Stimulated activated CD8-positive, alpha-beta memory T cell treated with anti-CD3 and anti-CD28 coated beads, Interleukin-4, amount 100 ng/mL, for 4 hours (primary cell): ENCODE results near the gene ATF5.
"Not testable (repeated sequence)": the region's sequence is repeated elsewhere in the genome, so short reads cannot be mapped to it uniquely, and the experiment has no call there.

Source experiments
- DNase-seq, 2 donors: peaks; one replicate each; pipeline ENCODE4 v3.0.0-alpha.2; 2020; ENCODE audit warnings: low read depth in 2 of 2, low spot score in 1 of 2

The ATF5 gene

GRCh38 chr19:49921871-49922795, 6.9 kb upstream of the ATF5 start:
- DNase-seq: no peak

GRCh38 chr19:49923055-49924003, 5.7 kb upstream of the ATF5 start:
- no peak for DNase-seq

GRCh38 chr19:49924004-49924880, 4.8 kb upstream of the ATF5 start:
- no peak for DNase-seq

GRCh38 chr19:49924881-49925210, 4.2 kb upstream of the ATF5 start:
- DNase-seq: not testable (repeated sequence)

GRCh38 chr19:49925486-49925885, 3.5 kb upstream of the ATF5 start:
- DNase-seq: no peak

- DNase-seq: no peak
Observed at GRCh38 chr19:49926515-49926914, 2.5 kb upstream of the ATF5 start.

- DNase-seq: no peak
Observed at GRCh38 chr19:49927526-49928264, 1.3 kb upstream of the ATF5 start.

GRCh38 chr19:49929611-49930482, 842 bp downstream of the ATF5 start:
- DNase-seq: peak; percentile 86 to 89

- no peak for DNase-seq
Observed at GRCh38 chr19:49930483-49931011, 1.5 kb downstream of the ATF5 start.

- DNase-seq: no peak
Observed at GRCh38 chr19:49931293-49932040, 2.5 kb downstream of the ATF5 start.

GRCh38 chr19:49932041-49932451, 3.0 kb downstream of the ATF5 start:
- DNase-seq: no peak

GRCh38 chr19:49932731-49933131, 3.7 kb downstream of the ATF5 start:
- DNase-seq: no peak

GRCh38 chr19:49933643-49934042, 4.6 kb downstream of the ATF5 start:
- no peak for DNase-seq

GRCh38 chr19:49936549-49936948, 7.5 kb downstream of the ATF5 start:
- DNase-seq: no peak

GRCh38 chr19:49937750-49938381, 8.9 kb downstream of the ATF5 start:
- DNase-seq: peak; percentile 44 to 65

GRCh38 chr19:49938662-49939061, 9.7 kb downstream of the ATF5 start:
- DNase-seq: no peak

- no peak for DNase-seq
Observed at GRCh38 chr19:49939721-49940481, 10.9 kb downstream of the ATF5 start.
